Frontal cortex (tissue), 4 donors: ENCODE data around the gene CDK2AP2. TPM values are rescaled to one million over a fixed set of nuclear protein-coding genes. Genes with fewer than 3 reads are reported as not detected.

Experiments used
- DNase-seq, 2 donors: peaks; one replicate each; pipeline ENCODE4 v3.0.0; 2012; ENCODE audit warnings: low spot score in 2 of 2
- FAIRE-seq: peaks from 2 replicates; lab custom pipeline; 2012; peaks lifted over from hg19 to GRCh38; lab: Jason Lieb, UNC
- total RNA-seq: library from RNA; depleted of rRNA; stranded (reverse); fragments of >200 nt; gene quantifications from one replicate; pipeline ENCODE4 v1.2.3, GENCODE V29; 2014
- donor health status: control.
- donor health status: control.
- donor health status: control.

Gene CDK2AP2
- total RNA-seq, 1 donor from 2014 or later, result 4.9 TPM

GRCh38 chr11:67505605-67506396, 2.2 kb downstream of the CDK2AP2 start:
- FAIRE-seq, result no peak
- DNase-seq, result peak; percentile 88 to 91

DNA sequence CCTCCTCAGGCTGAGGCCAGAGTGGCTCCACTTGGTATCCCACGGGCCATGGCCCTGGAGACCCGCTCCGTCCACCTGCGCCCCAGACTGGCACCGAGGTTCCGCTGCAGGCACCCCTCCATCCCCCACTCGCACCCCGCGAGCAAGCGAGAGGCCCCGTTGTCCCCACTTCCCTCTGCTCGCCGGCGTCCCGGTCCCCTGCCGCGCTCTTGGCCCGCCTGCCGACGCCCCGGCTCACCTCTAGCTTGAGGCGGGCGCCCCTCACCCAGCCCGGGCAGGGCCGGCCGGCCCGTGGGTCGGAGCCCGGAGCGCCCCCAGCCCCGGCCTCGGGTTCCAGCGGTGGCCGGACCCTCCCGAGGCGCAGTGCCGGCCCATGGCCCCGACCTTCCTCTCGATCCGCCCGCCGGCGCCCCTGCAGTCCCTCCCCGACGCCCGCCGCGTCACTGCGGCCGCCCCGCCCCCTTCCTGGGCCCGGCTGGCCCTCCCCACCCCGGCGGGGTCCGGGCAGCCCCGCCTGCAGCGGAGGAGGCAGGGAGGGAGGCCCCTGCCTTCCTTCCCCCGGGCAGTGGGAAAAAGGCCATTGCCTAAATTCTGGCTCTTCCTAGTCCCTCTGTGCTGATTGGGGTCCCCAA, 2.9 kb downstream of the CDK2AP2 start, which contains the start of gene PITPNM1:
TSS of gene PITPNM1 (minus strand) at position 414 of the 632 bp plus-strand sequence. CDS start 1,183 bp downstream, outside the sequence.
- DNase-seq (peak; percentile 78 to 79), FAIRE-seq (no peak)

DNA sequence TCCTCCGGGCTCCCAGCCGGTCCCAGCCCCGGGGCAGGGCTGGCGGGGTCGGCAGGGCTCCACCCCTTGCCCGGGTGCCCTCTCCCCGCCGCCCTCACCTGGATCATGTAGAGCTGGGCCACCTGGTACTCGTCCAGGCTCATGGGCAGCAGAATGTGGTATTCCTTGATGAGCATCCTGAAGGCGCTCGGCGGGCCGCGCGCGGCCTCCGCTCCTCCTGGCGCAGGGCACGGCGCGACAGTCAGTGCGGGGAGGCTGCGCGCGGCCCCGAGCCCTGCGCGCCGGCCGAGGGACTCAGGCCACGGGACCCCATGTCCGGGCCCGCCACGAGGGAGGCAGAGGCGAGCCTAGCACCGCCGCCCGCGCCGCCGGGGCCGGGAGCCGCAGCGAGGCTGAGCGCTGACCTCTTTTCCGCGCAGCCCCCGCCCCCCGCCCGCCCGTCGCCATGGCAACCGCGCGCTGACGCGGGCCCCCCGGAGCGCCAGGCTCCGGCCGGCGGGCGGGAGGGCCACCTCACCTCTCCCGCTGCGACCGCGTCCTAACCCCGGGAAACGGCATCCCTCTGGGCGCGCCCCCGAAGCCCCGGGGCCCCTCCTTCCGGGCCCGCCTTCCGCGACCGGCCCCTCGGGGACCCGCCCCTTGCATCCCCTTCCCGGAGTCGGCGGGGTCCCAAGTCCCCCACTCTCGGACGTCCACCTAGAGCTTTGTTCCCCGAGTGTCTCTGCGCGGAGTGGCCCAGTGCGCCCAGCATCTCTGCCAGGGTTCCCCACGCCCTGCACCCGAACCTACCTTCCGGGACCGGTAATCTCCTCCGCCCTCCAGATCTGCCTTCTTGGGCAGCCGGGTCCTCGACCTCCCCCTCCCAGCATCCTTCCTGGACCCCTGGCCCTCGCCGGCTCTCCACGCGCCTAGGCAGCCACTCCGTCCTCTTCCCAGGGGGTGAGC, 3.7 kb downstream of the CDK2AP2 start:
- peak; percentile 70 to 81 for DNase-seq
- no peak for FAIRE-seq

- no peak for FAIRE-seq
- no peak for DNase-seq
Observed at GRCh38 chr11:67503119-67504004, 4.6 kb downstream of the CDK2AP2 start.

DNA sequence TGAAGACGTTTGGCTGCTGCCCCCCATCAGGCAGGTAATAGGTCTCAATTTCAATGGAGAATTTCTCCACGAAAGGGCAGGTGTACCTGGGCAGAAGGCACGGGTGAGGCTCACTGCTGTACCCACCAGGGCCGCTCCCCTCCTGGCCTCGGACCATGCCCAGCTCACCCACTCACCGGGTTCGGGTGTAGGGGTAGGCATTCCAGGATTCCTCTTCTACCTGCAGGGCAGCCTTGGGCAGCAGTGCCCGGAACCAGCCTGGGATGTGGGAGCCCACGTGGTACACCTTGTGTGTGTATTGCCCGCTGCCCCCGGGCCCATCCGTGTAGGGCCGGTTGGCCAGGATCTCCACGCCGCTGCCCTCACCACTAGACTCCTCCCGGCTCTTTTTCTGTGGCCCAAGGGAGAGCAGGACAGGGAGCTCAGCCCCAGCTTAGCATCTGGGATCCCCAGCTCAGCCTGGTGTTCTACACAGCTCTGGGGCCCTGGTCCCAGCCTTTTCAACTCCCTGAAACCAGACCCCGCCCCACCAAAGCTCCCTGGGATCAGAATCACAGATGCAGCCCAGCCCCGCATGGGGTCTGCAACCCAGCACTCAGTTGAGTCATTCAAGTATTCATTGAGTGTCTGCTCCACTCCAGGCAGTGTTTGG, 5.5 kb downstream of the CDK2AP2 start:
- DNase-seq (no peak), FAIRE-seq (no peak)

- no peak for DNase-seq
- FAIRE-seq, result no peak
Observed at GRCh38 chr11:67501854-67502253, 6.1 kb downstream of the CDK2AP2 start.

DNA sequence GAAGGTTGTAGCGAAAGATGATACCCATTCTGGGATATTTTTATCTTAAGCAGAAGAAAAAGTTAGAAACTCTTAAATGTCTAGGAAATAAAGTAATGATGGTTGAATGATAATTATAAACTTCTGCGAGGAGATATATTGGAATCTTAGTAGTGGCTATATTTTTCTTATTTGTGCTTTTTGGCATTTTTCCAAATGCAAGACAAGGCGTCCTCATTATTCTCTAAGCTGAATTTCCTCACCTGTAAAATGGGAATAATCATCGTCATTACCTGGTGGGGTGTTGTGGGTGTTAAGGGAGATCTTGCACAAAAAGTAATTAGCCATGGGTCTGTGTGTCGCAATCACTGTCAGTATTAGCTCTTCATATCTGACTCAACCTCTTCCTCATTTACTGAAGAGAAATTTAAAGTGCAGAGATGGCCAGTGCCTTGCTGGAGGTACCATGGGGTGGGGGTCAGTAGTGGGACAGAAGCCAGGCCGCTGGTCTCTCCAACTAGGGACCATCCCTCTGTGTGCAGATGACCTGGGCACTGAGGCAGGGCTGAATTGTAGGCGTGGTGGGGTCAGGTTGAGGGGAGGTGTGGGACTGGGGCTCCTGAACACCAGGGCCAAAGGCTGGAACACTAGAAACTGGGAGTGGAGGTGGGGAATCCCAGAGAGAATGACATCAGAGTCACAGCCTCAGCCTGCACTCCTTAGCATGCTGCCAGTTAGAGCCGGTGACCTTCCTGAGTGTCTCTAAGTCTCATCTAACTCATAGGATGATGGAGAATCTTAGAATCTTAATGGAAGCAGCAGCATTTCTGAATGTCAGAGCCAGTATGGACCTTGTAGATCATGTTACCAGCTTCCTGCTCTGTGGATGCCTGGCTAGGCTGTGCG, 6.9 kb downstream of the CDK2AP2 start:
- FAIRE-seq, result no peak
- no peak for DNase-seq

GRCh38 chr11:67500484-67500821, 7.5 kb downstream of the CDK2AP2 start:
- FAIRE-seq (no peak), DNase-seq (no peak)

- DNase-seq, result no peak
- FAIRE-seq, result no peak
Observed at GRCh38 chr11:67499808-67500483, 8.0 kb downstream of the CDK2AP2 start.

DNA sequence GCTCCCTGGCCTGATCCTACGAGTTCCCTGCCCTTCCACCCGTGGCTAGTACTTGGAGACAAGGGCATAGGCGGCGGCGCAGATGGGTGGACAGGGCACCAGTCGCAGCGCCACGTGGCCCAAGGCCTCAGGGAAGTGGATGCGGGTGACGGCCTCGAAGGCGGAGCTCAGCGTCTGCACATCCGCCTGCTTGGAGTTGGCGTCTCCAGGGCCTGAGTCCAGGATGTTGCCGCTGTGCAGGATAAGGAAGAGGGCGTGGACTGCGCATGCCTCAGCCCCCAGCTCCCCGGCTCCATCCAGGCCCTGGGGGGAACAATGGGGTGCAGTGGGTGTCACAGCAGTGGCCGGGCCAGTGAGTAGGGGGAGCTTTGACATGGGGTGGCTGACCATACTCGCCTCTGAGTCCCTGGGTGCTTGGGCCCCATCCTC, 9.4 kb downstream of the CDK2AP2 start:
- DNase-seq (no peak), FAIRE-seq (no peak)

DNA sequence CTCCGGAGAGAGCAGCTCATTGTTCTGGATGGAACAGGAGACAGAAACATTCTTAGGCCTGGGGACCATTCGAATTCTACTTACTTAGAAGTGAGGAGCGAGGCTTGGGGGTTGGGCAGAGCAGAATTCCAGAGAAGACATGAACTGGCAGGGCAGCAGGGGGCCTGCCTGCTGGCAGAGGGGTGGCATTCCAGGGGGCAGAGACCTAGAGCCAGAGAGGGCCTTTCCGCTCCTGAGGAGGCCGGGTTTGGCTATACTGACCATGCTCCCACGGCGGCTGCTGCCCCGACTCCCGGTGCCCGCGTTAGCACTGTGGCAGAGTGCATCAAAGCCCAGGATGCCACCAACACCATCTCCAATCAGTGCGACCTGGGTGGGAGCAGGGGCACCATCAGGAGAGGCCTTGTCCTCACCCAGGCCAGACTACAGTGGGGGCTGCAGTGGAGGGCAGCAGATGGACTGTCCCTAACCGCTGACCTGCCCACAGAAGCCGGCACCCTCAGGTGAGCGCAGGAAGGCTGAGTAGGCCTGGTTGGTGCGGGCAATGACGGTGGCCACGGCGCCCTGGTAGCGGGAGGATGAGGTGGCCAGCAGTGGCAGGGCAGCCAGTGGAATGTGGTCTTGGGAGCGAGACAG, 10.2 kb downstream of the CDK2AP2 start:
- FAIRE-seq, result no peak

GRCh38 chr11:67496113-67496512, 11.8 kb downstream of the CDK2AP2 start:
- DNase-seq (no peak), FAIRE-seq (no peak)

More for the DNA sequence above, 10.2 kb downstream of the CDK2AP2 start:
- DNase-seq, result no peak

- DNase-seq (no peak), FAIRE-seq (no peak)
Observed at GRCh38 chr11:67495234-67496005, 12.5 kb downstream of the CDK2AP2 start.

DNA sequence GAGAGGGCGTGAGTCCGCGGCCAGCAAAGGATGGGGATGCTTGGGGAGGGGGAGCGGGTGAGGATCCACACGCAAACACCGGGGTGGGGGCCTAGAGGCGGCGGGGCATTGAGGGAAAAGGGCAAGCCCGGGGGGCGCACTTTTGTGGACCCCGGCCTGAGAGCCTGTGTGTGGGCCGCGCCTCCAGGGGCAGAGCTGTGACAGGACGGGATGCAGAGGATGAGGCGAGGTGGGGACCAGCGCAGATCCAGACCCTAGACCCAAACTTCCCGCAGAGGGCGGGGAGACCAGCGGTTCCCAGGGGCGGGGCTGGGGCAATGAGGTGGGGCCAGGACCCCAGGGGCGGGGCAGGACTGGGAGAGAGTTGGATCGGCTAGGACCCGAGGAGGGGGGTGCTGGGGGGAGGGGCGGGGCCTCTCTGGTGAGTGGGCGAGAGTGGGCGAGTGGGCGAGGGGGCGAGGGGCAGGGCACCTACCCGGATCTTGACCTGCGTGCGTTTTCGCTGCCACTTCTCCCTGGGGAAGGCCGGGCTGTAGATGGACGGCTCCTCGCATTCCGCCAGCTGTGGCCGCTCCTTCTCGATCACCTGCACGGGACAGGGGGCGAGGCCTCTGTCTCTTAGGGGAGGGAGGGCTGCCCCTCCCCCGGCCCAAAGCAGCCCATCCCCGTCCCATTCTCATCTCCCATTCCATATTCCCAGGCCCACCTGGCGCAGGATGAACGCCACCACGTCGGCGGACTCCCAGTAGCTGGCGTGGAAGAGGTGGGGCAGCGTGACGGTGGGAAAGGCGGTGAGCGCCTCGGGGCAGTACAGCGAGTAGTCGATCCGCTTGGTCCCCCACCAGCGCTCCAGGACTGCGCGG, 13.4 kb downstream of the CDK2AP2 start:
- no peak for FAIRE-seq
- no peak for DNase-seq
